GM13977 (cell line): ENCODE data around the gene CMIP.

Experiments used
- DNase-seq: peaks from one replicate; pipeline ENCODE4 v3.0.0; 2012; ENCODE audit warnings: low spot score
- in situ Hi-C: fragments of 300-500 bp; cut with MboI; formaldehyde crosslinking; loops from one replicate; pipeline ENCODE4 v1.12.0; 2022; ENCODE audit warnings: low sequenced_read_pairs, low pct_unique_long_range_greater_than_20kb, mixed read lengths, inconsistent platforms; ENCODE audit not compliant: unreplicated experiment
- TF ChIP-seq, protein P1 (sequence below): IDR thresholded peaks from 2 replicates; pipeline ENCODE4 v1.5.1; 2012; ENCODE audit warnings: mild to moderate bottlenecking, control low read depth; ENCODE audit not compliant: insufficient read depth; ENCODE audit errors: extremely low read depth, missing control alignments

CMIP gene

DNA sequence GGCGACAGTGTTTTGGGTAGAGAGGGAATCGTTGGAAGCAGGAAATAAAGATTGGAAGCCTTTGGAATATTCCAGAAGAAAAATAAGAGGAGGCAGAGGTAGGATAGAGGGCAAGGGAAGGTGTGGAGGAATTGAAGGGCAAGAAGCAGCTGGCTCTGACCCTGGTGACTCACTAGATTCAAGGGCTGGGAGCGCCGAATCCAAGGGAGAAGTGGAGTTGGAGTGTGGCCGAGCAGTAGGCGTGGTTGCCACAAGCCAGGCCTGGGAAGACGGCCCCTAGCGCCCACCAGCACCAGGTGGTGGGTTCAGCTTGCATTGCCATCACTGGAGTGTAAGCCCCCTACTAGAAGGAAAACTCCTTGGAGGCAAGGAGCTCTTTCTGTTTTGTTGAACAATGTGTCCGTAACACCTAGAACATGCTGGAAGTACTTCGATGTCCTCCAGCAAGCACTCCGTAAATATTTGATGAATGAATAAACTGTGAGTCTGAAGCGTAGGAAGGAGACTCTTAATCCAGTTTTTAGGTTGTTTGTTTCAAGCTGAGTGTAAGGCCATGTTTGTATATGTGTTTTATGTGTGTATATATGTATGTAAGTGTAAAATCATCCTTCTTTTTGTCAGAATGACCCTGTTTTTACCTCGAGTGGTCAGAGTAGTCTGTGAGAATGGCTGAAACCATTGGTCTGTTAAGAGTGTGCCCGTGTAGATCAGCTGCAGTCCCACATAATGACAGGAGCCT is 139.5 kb downstream of the CMIP start:
- in situ Hi-C loops = no loop called here
- DNase-seq = no peak

DNA sequence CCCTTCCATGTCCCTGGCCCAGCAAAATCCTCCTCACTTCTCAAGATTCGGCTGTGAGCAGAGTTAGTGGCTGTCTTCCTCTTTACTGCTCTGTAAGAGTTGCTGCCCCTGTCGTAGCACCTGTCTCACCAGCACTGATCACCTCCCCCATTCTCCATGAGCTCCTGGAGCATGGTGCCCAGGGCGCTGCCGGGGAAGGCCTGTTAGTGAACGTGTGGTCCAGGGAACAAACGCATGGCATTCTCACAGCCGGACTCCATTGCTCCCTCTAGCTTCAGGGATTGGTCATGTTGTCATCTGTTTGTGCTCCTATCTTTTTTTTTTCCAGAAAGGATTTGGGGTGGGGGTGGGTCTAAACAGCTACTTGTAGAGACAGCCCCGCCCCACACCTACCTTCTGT is 141.2 kb downstream of the CMIP start:
- in situ Hi-C loops = no loop called here
- DNase-seq = no peak
- TF ChIP-seq, protein P1, sequence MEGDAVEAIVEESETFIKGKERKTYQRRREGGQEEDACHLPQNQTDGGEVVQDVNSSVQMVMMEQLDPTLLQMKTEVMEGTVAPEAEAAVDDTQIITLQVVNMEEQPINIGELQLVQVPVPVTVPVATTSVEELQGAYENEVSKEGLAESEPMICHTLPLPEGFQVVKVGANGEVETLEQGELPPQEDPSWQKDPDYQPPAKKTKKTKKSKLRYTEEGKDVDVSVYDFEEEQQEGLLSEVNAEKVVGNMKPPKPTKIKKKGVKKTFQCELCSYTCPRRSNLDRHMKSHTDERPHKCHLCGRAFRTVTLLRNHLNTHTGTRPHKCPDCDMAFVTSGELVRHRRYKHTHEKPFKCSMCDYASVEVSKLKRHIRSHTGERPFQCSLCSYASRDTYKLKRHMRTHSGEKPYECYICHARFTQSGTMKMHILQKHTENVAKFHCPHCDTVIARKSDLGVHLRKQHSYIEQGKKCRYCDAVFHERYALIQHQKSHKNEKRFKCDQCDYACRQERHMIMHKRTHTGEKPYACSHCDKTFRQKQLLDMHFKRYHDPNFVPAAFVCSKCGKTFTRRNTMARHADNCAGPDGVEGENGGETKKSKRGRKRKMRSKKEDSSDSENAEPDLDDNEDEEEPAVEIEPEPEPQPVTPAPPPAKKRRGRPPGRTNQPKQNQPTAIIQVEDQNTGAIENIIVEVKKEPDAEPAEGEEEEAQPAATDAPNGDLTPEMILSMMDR = no peak

More for the DNA sequence above, 139.5 kb downstream of the CMIP start:
- TF ChIP-seq, protein P1 = no peak

DNA sequence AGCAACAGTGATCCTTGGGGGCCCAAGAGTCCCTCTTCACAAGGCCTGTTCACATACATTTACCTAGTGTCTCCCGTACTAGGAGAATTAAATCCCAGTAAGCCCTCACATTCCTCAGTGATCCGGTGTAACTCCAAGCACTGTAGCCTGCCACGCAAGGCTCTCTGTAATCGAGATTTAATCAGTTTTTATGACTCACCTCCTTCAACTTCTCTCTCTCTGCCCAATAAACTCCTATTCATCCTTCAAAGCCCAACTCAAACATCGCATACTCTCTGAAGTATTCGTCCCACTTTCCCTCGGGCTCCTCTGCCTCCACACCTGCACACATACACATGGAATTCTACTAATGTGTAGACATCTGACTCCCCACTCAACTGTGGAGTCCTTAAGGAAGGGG is 141.8 kb downstream of the CMIP start:
- DNase-seq = no peak
- in situ Hi-C loops = no loop called here
- TF ChIP-seq, protein P1 = no peak

DNA sequence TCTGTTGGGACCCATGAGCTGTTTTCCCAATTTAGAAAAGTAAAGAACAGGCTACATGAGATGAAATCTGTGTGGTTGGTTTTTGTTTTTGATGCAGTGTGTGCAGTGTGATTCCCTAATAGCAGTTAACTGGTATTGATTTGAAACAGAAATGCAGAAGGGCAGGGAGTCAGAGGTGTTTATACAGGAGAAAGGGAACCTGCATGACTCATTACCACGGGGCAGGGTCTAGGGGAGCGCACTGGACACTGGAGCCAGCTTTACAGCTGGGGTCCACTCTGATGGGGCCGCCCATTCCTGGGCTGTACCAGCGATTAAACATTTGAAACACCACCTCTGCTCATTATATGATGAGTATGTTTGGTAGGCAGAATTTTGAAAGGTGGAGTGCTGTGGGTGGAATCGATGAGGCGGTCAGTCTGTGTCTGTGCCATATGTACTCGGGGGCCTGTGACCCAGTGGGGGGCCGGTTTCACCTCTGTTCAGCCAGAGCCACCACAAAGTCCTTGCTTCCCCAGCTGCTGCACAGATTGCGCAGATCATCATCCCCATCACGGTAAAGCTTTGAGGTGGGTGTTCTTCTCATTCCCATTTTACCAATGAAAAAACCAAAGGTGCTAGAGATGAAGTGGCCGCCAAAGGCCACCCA is 142.5 kb downstream of the CMIP start:
- TF ChIP-seq, protein P1 = no peak
- no peak for DNase-seq
- in situ Hi-C loops = no loop called here

DNA sequence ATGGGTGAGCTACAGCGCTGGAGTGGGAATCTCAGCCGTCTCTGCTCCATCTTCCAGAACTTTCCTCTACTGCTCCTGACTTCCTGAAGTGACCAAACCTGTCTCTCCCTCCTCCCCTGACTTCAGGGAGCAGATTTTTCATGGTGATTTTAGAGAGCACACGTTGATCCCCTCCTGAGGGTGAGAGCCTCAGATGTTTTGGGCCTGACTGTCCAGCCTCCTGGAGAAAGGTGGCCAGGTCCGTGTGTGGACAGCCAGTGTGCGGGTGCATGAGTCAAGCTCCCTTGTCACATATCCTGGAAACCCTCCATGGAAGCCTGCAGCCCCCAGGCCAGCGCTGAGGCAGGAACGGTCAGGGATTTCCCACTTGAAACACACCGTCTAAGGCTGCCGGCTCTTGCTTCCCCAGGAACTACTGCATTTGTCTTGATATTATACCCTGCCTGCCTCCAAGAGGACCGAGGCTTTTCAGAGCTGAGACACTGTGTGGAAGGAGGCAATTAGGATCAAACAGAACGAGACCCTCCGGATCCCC is 143.1 kb downstream of the CMIP start:
- in situ Hi-C loops = no loop called here
- TF ChIP-seq, protein P1 = no peak
- DNase-seq = no peak

DNA sequence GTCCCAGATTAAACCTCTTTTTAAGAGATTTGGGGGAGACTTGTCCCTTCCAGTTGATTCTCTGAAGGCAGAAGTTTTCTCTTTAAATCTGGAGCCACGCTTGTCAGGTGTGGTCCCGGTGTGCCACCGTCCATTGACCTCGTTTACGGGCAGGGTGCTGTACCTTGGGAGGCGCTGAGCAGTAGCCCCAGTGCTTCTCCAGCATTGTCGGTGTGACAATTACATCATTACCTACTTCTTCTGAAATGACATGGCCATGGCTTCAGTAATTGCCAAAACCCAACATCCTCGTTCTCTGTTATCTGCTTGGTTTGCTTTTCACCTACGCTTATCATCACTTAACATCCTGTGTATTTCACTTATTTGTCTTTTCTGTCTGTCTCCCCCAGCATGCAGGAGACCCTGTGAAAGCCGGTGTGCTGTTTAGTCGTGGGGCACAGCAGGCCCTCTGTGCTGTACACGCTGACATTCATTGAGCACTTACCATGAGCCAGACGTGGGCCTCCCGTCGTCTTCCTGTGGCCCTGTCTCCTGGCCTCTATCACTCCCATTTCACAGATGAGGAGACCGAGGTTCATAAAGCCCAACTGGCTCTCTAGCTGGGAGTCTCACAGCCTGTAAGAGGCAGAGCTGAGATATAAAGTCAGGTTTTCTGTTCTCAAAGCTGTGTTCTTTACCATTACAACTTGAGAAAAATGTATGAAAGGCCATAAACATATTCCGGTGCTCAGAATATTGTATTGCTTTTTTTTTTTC is 143.9 kb downstream of the CMIP start:
- DNase-seq = no peak
- TF ChIP-seq, protein P1 = no peak
- in situ Hi-C loops = no loop called here
